ENCODE results near the gene WDR18. TPM values are rescaled to one million over a fixed set of nuclear protein-coding genes. Genes with fewer than 3 reads are reported as not detected.

The WDR18 gene
- total RNA-seq, 1 donor from 2014 or later: 29.2 TPM

- Histone ChIP-seq H3K36me3 (no peaks in the 10 kb centered on the region), H3K4me1 (peaks cover 30% of the 10 kb centered on the region), H3K27me3 (ENCODE audit: low read depth) (no peaks in the 10 kb centered on the region), H3K9me3 (no peaks in the 10 kb centered on the region), H3K4me3 (no peak overlapping the region), H3K27ac (no peak overlapping the region)
- no peak for DNase-seq
- no peak for ATAC-seq
- intact Hi-C loops (cut with DNase I): no loop called here
- TF ChIP-seq CTCF (IDR thresholded peaks at IDR 0.05): no peak
Measured at GRCh38 chr19:943551-944170, 40.5 kb upstream of the WDR18 start.

GRCh38 chr19:944171-944567, 40.0 kb upstream of the WDR18 start:
- Histone ChIP-seq H3K9me3 (no peaks in the 10 kb centered on the region), H3K27me3 (ENCODE audit: low read depth) (no peaks in the 10 kb centered on the region), H3K27ac (no peak overlapping the region), H3K4me1 (peaks cover 30% of the 10 kb centered on the region), H3K36me3 (no peaks in the 10 kb centered on the region), H3K4me3 (no peak overlapping the region)
- intact Hi-C loops (cut with DNase I): no loop called here
- DNase-seq: no peak
- TF ChIP-seq CTCF (IDR thresholded peaks at IDR 0.05): no peak
- ATAC-seq: no peak

GRCh38 chr19:944663-945241, 39.4 kb upstream of the WDR18 start:
- no peak for ATAC-seq
- Histone ChIP-seq H3K9me3 (no peaks in the 10 kb centered on the region), H3K4me3 (no peak overlapping the region), H3K36me3 (no peaks in the 10 kb centered on the region), H3K27me3 (ENCODE audit: low read depth) (no peaks in the 10 kb centered on the region), H3K4me1 (peaks cover 30% of the 10 kb centered on the region), H3K27ac (no peak overlapping the region)
- intact Hi-C loops (cut with DNase I): no loop called here
- TF ChIP-seq CTCF (IDR thresholded peaks at IDR 0.05): no peak
- no peak for DNase-seq

- no peak overlapping the region for H3K4me3 ChIP-seq
- no peak for TF ChIP-seq CTCF (IDR thresholded peaks at IDR 0.05)
- peaks cover 22% of the 10 kb centered on the region for H3K4me1 ChIP-seq
- intact Hi-C loops (cut with DNase I): no loop called here
- no peaks in the 10 kb centered on the region for H3K9me3 ChIP-seq
- DNase-seq (no peak), ATAC-seq (no peak)
- H3K27ac ChIP-seq: no peak overlapping the region
- H3K36me3 ChIP-seq: no peaks in the 10 kb centered on the region
- no peaks in the 10 kb centered on the region for H3K27me3 ChIP-seq (ENCODE audit: low read depth)
Measured at GRCh38 chr19:945401-946252, 38.5 kb upstream of the WDR18 start.

GRCh38 chr19:947090-947706, 36.9 kb upstream of the WDR18 start:
- DNase-seq (no peak), ATAC-seq (no peak)
- Histone ChIP-seq H3K4me3 (no peak overlapping the region), H3K9me3 (no peaks in the 10 kb centered on the region), H3K27me3 (ENCODE audit: low read depth) (no peaks in the 10 kb centered on the region), H3K27ac (no peak overlapping the region), H3K36me3 (no peaks in the 10 kb centered on the region), H3K4me1 (peaks cover 11% of the 10 kb centered on the region)
- TF ChIP-seq CTCF (IDR thresholded peaks at IDR 0.05): no peak
- intact Hi-C loops (cut with DNase I): no loop called here

All from lower lobe of right lung (tissue), 2 donors.